ENCODE measurements around the gene MYO7A.

MYO7A gene

DNA sequence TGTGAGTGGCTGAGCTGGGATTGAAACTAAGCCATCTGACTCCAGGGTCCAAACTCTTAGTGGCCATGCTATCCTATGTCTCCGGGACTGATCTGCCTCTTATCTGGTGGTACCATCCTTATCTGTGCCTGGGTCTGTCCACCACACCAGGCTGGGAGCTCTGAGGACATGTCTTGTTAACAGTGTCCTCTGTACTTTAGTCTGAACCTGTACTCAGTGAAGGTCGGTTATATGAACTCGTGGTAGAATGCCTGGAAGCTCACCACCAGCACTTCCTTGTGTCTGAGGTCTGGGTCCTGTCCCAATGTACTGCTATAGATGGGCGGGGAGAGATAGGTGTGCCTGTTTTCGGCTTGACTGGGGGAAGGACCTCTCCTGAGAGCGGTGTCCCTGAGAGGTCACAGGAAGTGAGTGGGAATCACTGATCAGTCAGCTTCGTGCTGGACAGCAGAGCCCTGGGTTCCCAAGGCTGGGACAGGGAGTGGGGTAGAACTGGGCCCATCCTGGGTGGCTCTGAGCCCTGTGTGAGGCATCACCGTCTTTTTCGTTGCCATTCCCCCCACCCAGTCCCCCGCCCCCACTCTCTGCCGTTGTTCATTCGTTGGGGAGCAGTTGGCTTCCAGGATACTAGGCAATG, 8.9 kb downstream of the MYO7A start:
- H3K4me1 ChIP-seq (ENCODE audit: control insufficient read depth, low read length): no peaks in the 10 kb centered on the region
- no peak overlapping the region for H3K4me3 ChIP-seq (ENCODE audit: low read length)
- H3K27ac ChIP-seq (ENCODE audit: low read depth, low read length): no peak overlapping the region
- H4K20me1 ChIP-seq (ENCODE audit: control insufficient read depth, insufficient read depth, low read depth, low read length): no peaks in the 10 kb centered on the region
- H3F3A ChIP-seq (ENCODE audit: control insufficient read depth, insufficient read depth): no peaks in the 10 kb centered on the region
- peaks cover 2% of the 10 kb centered on the region; the same call in 1 of the 2 replicates for H3K27me3 ChIP-seq (ENCODE audit: control insufficient read depth, low read length)
- H3K36me3 ChIP-seq (ENCODE audit: control insufficient read depth, low read length): no peaks in the 10 kb centered on the region
- no peaks in the 10 kb centered on the region for H3K9me2 ChIP-seq (replicated peaks; ENCODE audit: control insufficient read depth, low read length)
- H3K79me2 ChIP-seq (ENCODE audit: control insufficient read depth, low read length): no peaks in the 10 kb centered on the region
- H3K4me2 ChIP-seq (ENCODE audit: low read length): no peak overlapping the region
- TF ChIP-seq EZH2phosphoT487 (IDR thresholded peaks at IDR 0.05; ENCODE audit: borderline replicate concordance, low read length): no peak
- TF ChIP-seq, protein P1, sequence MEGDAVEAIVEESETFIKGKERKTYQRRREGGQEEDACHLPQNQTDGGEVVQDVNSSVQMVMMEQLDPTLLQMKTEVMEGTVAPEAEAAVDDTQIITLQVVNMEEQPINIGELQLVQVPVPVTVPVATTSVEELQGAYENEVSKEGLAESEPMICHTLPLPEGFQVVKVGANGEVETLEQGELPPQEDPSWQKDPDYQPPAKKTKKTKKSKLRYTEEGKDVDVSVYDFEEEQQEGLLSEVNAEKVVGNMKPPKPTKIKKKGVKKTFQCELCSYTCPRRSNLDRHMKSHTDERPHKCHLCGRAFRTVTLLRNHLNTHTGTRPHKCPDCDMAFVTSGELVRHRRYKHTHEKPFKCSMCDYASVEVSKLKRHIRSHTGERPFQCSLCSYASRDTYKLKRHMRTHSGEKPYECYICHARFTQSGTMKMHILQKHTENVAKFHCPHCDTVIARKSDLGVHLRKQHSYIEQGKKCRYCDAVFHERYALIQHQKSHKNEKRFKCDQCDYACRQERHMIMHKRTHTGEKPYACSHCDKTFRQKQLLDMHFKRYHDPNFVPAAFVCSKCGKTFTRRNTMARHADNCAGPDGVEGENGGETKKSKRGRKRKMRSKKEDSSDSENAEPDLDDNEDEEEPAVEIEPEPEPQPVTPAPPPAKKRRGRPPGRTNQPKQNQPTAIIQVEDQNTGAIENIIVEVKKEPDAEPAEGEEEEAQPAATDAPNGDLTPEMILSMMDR (IDR thresholded peaks at IDR 0.05; ENCODE audit: low read depth, low read length, poor library complexity, severe bottlenecking): no peak
- H3K9me3 ChIP-seq (ENCODE audit: control insufficient read depth, insufficient read depth, low read length): no peaks in the 10 kb centered on the region

DNA sequence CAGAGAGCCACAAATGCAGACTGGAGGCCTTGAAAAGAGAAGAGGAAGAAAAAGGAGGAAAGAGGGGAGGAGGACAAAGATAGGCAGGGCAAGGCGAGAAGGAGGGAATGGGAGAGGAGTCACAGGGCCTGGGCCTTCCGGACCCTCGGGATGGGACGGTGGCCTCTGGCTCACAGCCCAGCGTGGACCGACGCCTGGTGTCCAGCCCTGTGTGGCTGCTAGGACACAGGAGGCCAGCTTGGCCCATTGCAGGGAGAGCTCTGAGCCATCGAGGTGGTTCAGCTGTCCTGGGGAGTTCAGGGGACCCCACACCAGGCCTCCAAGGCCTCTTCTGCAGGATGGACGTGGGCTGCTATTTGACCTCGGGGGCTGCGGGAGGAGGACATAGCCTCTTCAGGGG, 9.4 kb downstream of the MYO7A start:
- Histone ChIP-seq H3K4me1 (ENCODE audit: control insufficient read depth, low read length) (no peaks in the 10 kb centered on the region), H3K27me3 (ENCODE audit: control insufficient read depth, low read length) (peaks cover 2% of the 10 kb centered on the region; the same call in 1 of the 2 replicates), H3K9me2 (replicated peaks; ENCODE audit: control insufficient read depth, low read length) (no peaks in the 10 kb centered on the region), H4K20me1 (ENCODE audit: control insufficient read depth, insufficient read depth, low read depth, low read length) (no peaks in the 10 kb centered on the region), H3K4me3 (ENCODE audit: low read length) (no peak overlapping the region), H3K27ac (ENCODE audit: low read depth, low read length) (no peak overlapping the region), H3K36me3 (ENCODE audit: control insufficient read depth, low read length) (no peaks in the 10 kb centered on the region), H3K9me3 (ENCODE audit: control insufficient read depth, insufficient read depth, low read length) (no peaks in the 10 kb centered on the region), H3K4me2 (ENCODE audit: low read length) (no peak overlapping the region), H3K79me2 (ENCODE audit: control insufficient read depth, low read length) (no peaks in the 10 kb centered on the region), H3F3A (ENCODE audit: control insufficient read depth, insufficient read depth) (no peaks in the 10 kb centered on the region)
- no peak for TF ChIP-seq EZH2phosphoT487 (IDR thresholded peaks at IDR 0.05; ENCODE audit: borderline replicate concordance, low read length)
- TF ChIP-seq, protein P1 (IDR thresholded peaks at IDR 0.05; ENCODE audit: low read depth, low read length, poor library complexity, severe bottlenecking): no peak

GRCh38 chr11:77138106-77138649, 10.1 kb downstream of the MYO7A start:
- Histone ChIP-seq H3K79me2 (ENCODE audit: control insufficient read depth, low read length) (no peaks in the 10 kb centered on the region), H3F3A (ENCODE audit: control insufficient read depth, insufficient read depth) (no peaks in the 10 kb centered on the region), H3K36me3 (ENCODE audit: control insufficient read depth, low read length) (no peaks in the 10 kb centered on the region), H4K20me1 (ENCODE audit: control insufficient read depth, insufficient read depth, low read depth, low read length) (no peaks in the 10 kb centered on the region), H3K4me3 (ENCODE audit: low read length) (no peak overlapping the region), H3K27me3 (ENCODE audit: control insufficient read depth, low read length) (peaks cover 2% of the 10 kb centered on the region; the same call in 1 of the 2 replicates), H3K4me1 (ENCODE audit: control insufficient read depth, low read length) (no peaks in the 10 kb centered on the region), H3K4me2 (ENCODE audit: low read length) (no peak overlapping the region), H3K9me2 (replicated peaks; ENCODE audit: control insufficient read depth, low read length) (no peaks in the 10 kb centered on the region), H3K9me3 (ENCODE audit: control insufficient read depth, insufficient read depth, low read length) (no peaks in the 10 kb centered on the region), H3K27ac (ENCODE audit: low read depth, low read length) (no peak overlapping the region)
- TF ChIP-seq, protein P1 (IDR thresholded peaks at IDR 0.05; ENCODE audit: low read depth, low read length, poor library complexity, severe bottlenecking): no peak
- TF ChIP-seq EZH2phosphoT487 (IDR thresholded peaks at IDR 0.05; ENCODE audit: borderline replicate concordance, low read length): no peak
